Caco-2 (cell line): ENCODE data around the gene ZNF747. TPM values are rescaled to one million over a fixed set of nuclear protein-coding genes. Genes with fewer than 3 reads are reported as not detected.
"Not testable (repeated sequence)": the region's sequence is repeated elsewhere in the genome, so short reads cannot be mapped to it uniquely, and the experiment has no call there.

Source experiments
- BruUV-seq: library from RNA; stranded (reverse); fragments of 400-500 nt; replicated peaks from 2 replicates; lab custom pipeline; 2021; lab: Mats Ljungman, UMichigan
- CTCF ChIA-PET: fragments of 300-600 bp; sonication (Branson Sonifier 250); formaldehyde crosslinking; loops from one replicate; lab custom pipeline; 2022; ENCODE audit warnings: antibody characterized with exemption; lab: Charles Lee
- POLR2A ChIA-PET: fragments of 300-600 bp; sonication (Branson Sonifier 250); formaldehyde crosslinking; loops from one replicate; lab custom pipeline; 2022; ENCODE audit warnings: antibody characterized with exemption; lab: Charles Lee
- DNase-seq, 2 experiments: peaks; one replicate each; pipeline versions ENCODE4 v3.0.0 to v3.0.0-alpha.2; 2020 to 2022
- H3K27me3 ChIP-seq: replicated peaks from 2 replicates; pipeline ENCODE4 v1.6.0; 2011; ENCODE audit warnings: low read length; ENCODE audit not compliant: control insufficient read depth, insufficient read depth
- H3K36me3 ChIP-seq: 2 replicates; pipeline ENCODE4 v1.5.1; 2011; ENCODE audit warnings: low read length; ENCODE audit not compliant: control insufficient read depth, insufficient read depth
- H3K4me1 ChIP-seq: fragments of 250-450 bp; sonication (Bioruptor Pico); 2 replicates; pipeline ENCODE4 v1.5.1; 2020; ENCODE audit warnings: mild to moderate bottlenecking
- H3K4me3 ChIP-seq: 2 replicates; pipeline ENCODE4 v1.5.1; 2011; ENCODE audit warnings: low read depth, mild to moderate bottlenecking, control low read depth, low read length
- H3K9me3 ChIP-seq: fragments of 250-450 bp; sonication (Bioruptor Pico); 2 replicates; pipeline ENCODE4 v1.5.1; 2020; ENCODE audit warnings: mild to moderate bottlenecking, moderate library complexity
- H3K27ac Mint-ChIP-seq: one replicate; pipeline ENCODE4 v1.8.0; 2022; ENCODE audit warnings: mixed read lengths; ENCODE audit not compliant: unreplicated experiment
- H3K27me3 Mint-ChIP-seq: one replicate; pipeline ENCODE4 v1.8.0; 2022; ENCODE audit warnings: mixed read lengths; ENCODE audit not compliant: insufficient read depth, unreplicated experiment
- H3K36me3 Mint-ChIP-seq: one replicate; pipeline ENCODE4 v1.8.0; 2022; ENCODE audit warnings: mild to moderate bottlenecking, mixed read lengths; ENCODE audit not compliant: insufficient read depth, unreplicated experiment
- H3K4me1 Mint-ChIP-seq: one replicate; pipeline ENCODE4 v1.8.0; 2022; ENCODE audit warnings: low read depth, mixed read lengths; ENCODE audit not compliant: unreplicated experiment
- H3K4me3 Mint-ChIP-seq: one replicate; pipeline ENCODE4 v1.8.0; 2022; ENCODE audit warnings: mild to moderate bottlenecking, moderate library complexity, mixed read lengths; ENCODE audit not compliant: unreplicated experiment
- H3K9me3 Mint-ChIP-seq: one replicate; pipeline ENCODE4 v1.8.0; 2022; ENCODE audit warnings: mixed read lengths; ENCODE audit not compliant: unreplicated experiment
- CTCF ChIP-seq, 2 experiments: fragments of 200-600 bp in 1 of 2; IDR thresholded peaks; 1 replicate in 1 of 2; 2 replicates in 1 of 2; pipeline versions ENCODE4 v1.5.1 to v1.8.0; 2011 to 2022; ENCODE audit warnings: antibody characterized with exemption in 1 of 2, control low read depth in 1 of 2, inconsistent platforms in 1 of 2, low read depth in 1 of 2, low read length in 1 of 2, mild to moderate bottlenecking in 1 of 2, moderate library complexity in 1 of 2; ENCODE audit not compliant: insufficient read depth in 1 of 2, severe bottlenecking in 1 of 2, unreplicated experiment in 1 of 2
- intact Hi-C: fragments of 100-400 bp; cut with micrococcal nuclease; formaldehyde crosslinking; loops from one replicate; pipeline ENCODE4 v1.10.0; 2022; ENCODE audit not compliant: unreplicated experiment
- total RNA-seq: library from RNA; stranded (reverse); gene quantifications from 2 replicates; pipeline ENCODE4 v1.2.3, GENCODE V29; 2022

The ZNF747 gene
- total RNA-seq, 1 experiment from 2014 or later = 8.1 TPM

- CTCF ChIA-PET = interaction anchor here (0.8 to 1.6 kb wide), 2 partner anchors 94 to 106 kb away, joined by 3 to 6 read pairs; partner anchors contain the start of gene DCTPP1
- Histone ChIP-seq H3K4me1 (peaks cover 27% of the 10 kb centered on the region), H3K4me3 (no peak overlapping the region), H3K9me3 (no peaks in the 10 kb centered on the region), H3K36me3 (no peaks in the 10 kb centered on the region; the same call in 1 of the 2 replicates), H3K27me3 (no peaks in the 10 kb centered on the region)
- BruUV-seq = no TSS peak
- DNase-seq = no peak
- TF ChIP-seq CTCF (IDR thresholded peaks at IDR 0.05; ENCODE audit: insufficient read depth in 1 of 2, low read depth in 1 of 2, low read length in 1 of 2, severe bottlenecking in 1 of 2, unreplicated experiment in 1 of 2) = no peak
- POLR2A ChIA-PET = interaction anchor here (0.6 to 0.7 kb wide), 2 partner anchors 99 to 240 kb away, joined by 4 to 5 read pairs; no protein-coding TSS in a partner anchor
- H3K27me3 Mint-ChIP-seq = no peaks in the 10 kb centered on the region
- peaks cover 14% of the 10 kb centered on the region for H3K4me1 Mint-ChIP-seq
- no peak overlapping the region for H3K27ac Mint-ChIP-seq
- no peaks in the 10 kb centered on the region for H3K9me3 Mint-ChIP-seq
- peaks cover 23% of the 10 kb centered on the region for H3K36me3 Mint-ChIP-seq
- intact Hi-C loops = loop anchor here (10.0 kb wide), 1 partner anchor 131 kb away; the partner anchor contains the start of genes FBRS and PRR14
- no peak overlapping the region for H3K4me3 Mint-ChIP-seq
These were observed 10.7 kb downstream of the ZNF747 start for GRCh38 chr16:30523768-30524574.

- H3K36me3 ChIP-seq, H3K4me3 Mint-ChIP-seq, H3K9me3 Mint-ChIP-seq, BruUV-seq, DNase-seq, H3K4me3 ChIP-seq, H3K27me3 ChIP-seq, H3K9me3 ChIP-seq, POLR2A ChIA-PET, H3K27me3 Mint-ChIP-seq: not testable (repeated sequence)
- Mint-ChIP-seq H3K36me3 (peaks cover 23% of the 10 kb centered on the region), H3K27ac (peak overlapping the region; percentile 5), H3K4me1 (peaks cover 10% of the 10 kb centered on the region)
- intact Hi-C loops = loop anchor here (10.0 kb wide), 1 partner anchor 132 kb away; the partner anchor contains the start of genes FBRS and PRR14
- CTCF ChIA-PET = interaction anchor here (0.9 to 1.1 kb wide), 2 partner anchors 13 to 93 kb away, joined by 4 to 7 read pairs; partner anchors contain the start of gene DCTPP1
- H3K4me1 ChIP-seq = peaks cover 18% of the 10 kb centered on the region
These were observed 11.8 kb downstream of the ZNF747 start for GRCh38 chr16:30522702-30523463.

- H3K9me3 Mint-ChIP-seq = no peaks in the 10 kb centered on the region
- intact Hi-C loops = loop anchor here (10.0 kb wide), 1 partner anchor 133 kb away; the partner anchor contains the start of genes FBRS and PRR14
- BruUV-seq = no TSS peak
- peak overlapping the region; percentile 0 for H3K4me3 Mint-ChIP-seq
- Histone ChIP-seq H3K4me1 (peaks cover 15% of the 10 kb centered on the region), H3K9me3 (no peaks in the 10 kb centered on the region), H3K36me3 (no peaks in the 10 kb centered on the region; the same call in 1 of the 2 replicates), H3K27me3 (no peaks in the 10 kb centered on the region), H3K4me3 (no peak overlapping the region)
- ChIA-PET POLR2A (no interaction called here), CTCF (interaction anchor here (0.5 to 1.1 kb wide), 3 partner anchors 14 to 92 kb away, joined by 3 to 7 read pairs (median 4); partner anchors contain the start of gene DCTPP1)
- TF ChIP-seq CTCF (IDR thresholded peaks at IDR 0.05; ENCODE audit: insufficient read depth in 1 of 2, low read depth in 1 of 2, low read length in 1 of 2, severe bottlenecking in 1 of 2, unreplicated experiment in 1 of 2) = no peak
- H3K36me3 Mint-ChIP-seq = peaks cover 15% of the 10 kb centered on the region
- H3K27me3 Mint-ChIP-seq = no peaks in the 10 kb centered on the region
- peak overlapping the region; percentile 5 for H3K27ac Mint-ChIP-seq
- peaks cover 8% of the 10 kb centered on the region for H3K4me1 Mint-ChIP-seq
- DNase-seq = peak; percentile 44 to 58
These were observed 12.6 kb downstream of the ZNF747 start for GRCh38 chr16:30521873-30522641.
